ENCODE measurements around the gene DZANK1. TPM values are rescaled to one million over a fixed set of nuclear protein-coding genes. Genes with fewer than 3 reads are reported as not detected.

Gene DZANK1
- total RNA-seq, 1 experiment from 2014 or later, result 1.7 TPM

- H3K9ac ChIP-seq (ENCODE audit: low read length), result no peak overlapping the region
- ChIA-PET CTCF (no interaction called here), RAD21 (ENCODE audit: low non-redundant PET in 1 of 2, low total read pairs in 2 of 2, uncharacterized antibody in 2 of 2, unreplicated experiment in 2 of 2) (no interaction called here), POLR2A (no interaction called here)
- TF ChIP-seq SIN3A (IDR thresholded peaks at IDR 0.05; ENCODE audit: low read depth) (no peak), EZH2phosphoT487 (IDR thresholded peaks at IDR 0.05; ENCODE audit: borderline replicate concordance) (no peak), FOSL1 (IDR thresholded peaks at IDR 0.05; ENCODE audit: low read depth) (no peak), ZNF274 (IDR thresholded peaks at IDR 0.05; ENCODE audit: low read depth, low read length) (no peak), EGR1 (IDR thresholded peaks at IDR 0.05; ENCODE audit: low read depth) (no peak)
- no peaks in the 10 kb centered on the region for H3K27me3 ChIP-seq (ENCODE audit: insufficient read depth, low read length)
- intact Hi-C loops (cut with micrococcal nuclease), result no loop called here
- H3K4me1 ChIP-seq (ENCODE audit: control insufficient read depth in 1 of 2, insufficient read depth in 2 of 2, low read length in 2 of 2), result no peaks in the 10 kb centered on the region
- H3K9me2 ChIP-seq (ENCODE audit: insufficient read depth), result no peaks in the 10 kb centered on the region
- no peak overlapping the region for H3K27ac ChIP-seq (ENCODE audit: low read depth, low read length)
- no peak overlapping the region for H3K4me2 ChIP-seq (ENCODE audit: low read length)
- H3K4me3 ChIP-seq (replicated peaks in 1 of 2; ENCODE audit: low read depth in 1 of 2, low read length in 2 of 2), result no peak overlapping the region
- no peak overlapping the region for H2AFZ ChIP-seq (ENCODE audit: low read depth, low read length, poor library complexity, severe bottlenecking)
- H3K79me2 ChIP-seq (ENCODE audit: insufficient read depth, low read length), result no peaks in the 10 kb centered on the region
- H3K9me3 ChIP-seq (ENCODE audit: control insufficient read depth in 1 of 2, insufficient read depth in 1 of 2, low read depth in 1 of 2, low read length in 2 of 2), result no peaks in the 10 kb centered on the region
- ATAC-seq, result no peak
- BruUV-seq (replicated peaks), result no TSS peak
- no peak for DNase-seq (ENCODE audit: low read depth, low spot score)
- H4K20me1 ChIP-seq (ENCODE audit: insufficient read depth), result no peaks in the 10 kb centered on the region
- H3K36me3 ChIP-seq (ENCODE audit: control insufficient read depth in 1 of 2, insufficient read depth in 2 of 2, low read length in 2 of 2), result no peaks in the 10 kb centered on the region
These were observed 103.1 kb downstream of the DZANK1 start for GRCh38 chr20:18363708-18364107.

GRCh38 chr20:18362916-18363315, 103.9 kb downstream of the DZANK1 start:
- no peak for DNase-seq (ENCODE audit: low read depth, low spot score)
- no peak overlapping the region for H3K4me3 ChIP-seq (replicated peaks in 1 of 2; ENCODE audit: low read depth in 1 of 2, low read length in 2 of 2)
- BruUV-seq (replicated peaks), result no TSS peak
- CTCF ChIA-PET, result no interaction called here
- H3K79me2 ChIP-seq (ENCODE audit: insufficient read depth, low read length), result no peaks in the 10 kb centered on the region
- POLR2A ChIA-PET, result no interaction called here
- H4K20me1 ChIP-seq (ENCODE audit: insufficient read depth), result no peaks in the 10 kb centered on the region
- no peaks in the 10 kb centered on the region for H3K9me2 ChIP-seq (ENCODE audit: insufficient read depth)
- no peak for TF ChIP-seq CEBPB (IDR thresholded peaks at IDR 0.05; ENCODE audit: low read depth)
- TF ChIP-seq EGR1 (IDR thresholded peaks at IDR 0.05; ENCODE audit: low read depth), result no peak
- TF ChIP-seq POLR2AphosphoS5 (IDR thresholded peaks at IDR 0.05; ENCODE audit: low read depth, low read length), result no peak
- no peak for TF ChIP-seq YY1 (IDR thresholded peaks at IDR 0.05; ENCODE audit: extremely low read depth, insufficient replicate concordance, low read depth, low read length)
- TF ChIP-seq ATF3 (IDR thresholded peaks at IDR 0.05), result no peak
- TF ChIP-seq JUND (IDR thresholded peaks at IDR 0.05), result no peak
- no peak for TF ChIP-seq ZBTB33 (IDR thresholded peaks at IDR 0.05; ENCODE audit: extremely low read depth, insufficient replicate concordance, low read length)
- TF ChIP-seq TCF7L2 (IDR thresholded peaks at IDR 0.05; ENCODE audit: borderline replicate concordance, extremely low read depth, insufficient read depth, insufficient read length), result no peak
- no peak for TF ChIP-seq REST (IDR thresholded peaks at IDR 0.05; ENCODE audit: low read depth)
- no peak for TF ChIP-seq FOSL1 (IDR thresholded peaks at IDR 0.05; ENCODE audit: low read depth)
- no peaks in the 10 kb centered on the region for H3K4me1 ChIP-seq (ENCODE audit: control insufficient read depth in 1 of 2, insufficient read depth in 2 of 2, low read length in 2 of 2)
- no peak overlapping the region for H2AFZ ChIP-seq (ENCODE audit: low read depth, low read length, poor library complexity, severe bottlenecking)
- H3K27ac ChIP-seq (ENCODE audit: low read depth, low read length), result no peak overlapping the region
- intact Hi-C loops (cut with micrococcal nuclease), result no loop called here
- H3K9me3 ChIP-seq (ENCODE audit: control insufficient read depth in 1 of 2, insufficient read depth in 1 of 2, low read depth in 1 of 2, low read length in 2 of 2), result no peaks in the 10 kb centered on the region
- no peaks in the 10 kb centered on the region for H3K36me3 ChIP-seq (ENCODE audit: control insufficient read depth in 1 of 2, insufficient read depth in 2 of 2, low read length in 2 of 2)
- H3K4me2 ChIP-seq (ENCODE audit: low read length), result no peak overlapping the region
- no peak overlapping the region for H3K9ac ChIP-seq (ENCODE audit: low read length)
- H3K27me3 ChIP-seq (ENCODE audit: insufficient read depth, low read length), result no peaks in the 10 kb centered on the region
- ATAC-seq, result no peak
- RAD21 ChIA-PET (ENCODE audit: low non-redundant PET in 1 of 2, low total read pairs in 2 of 2, uncharacterized antibody in 2 of 2, unreplicated experiment in 2 of 2), result no interaction called here

Data from HCT116 (cell line).